Adipose tissue (tissue), 3 donors: Measurements from ENCODE around the gene GPRASP1. TPM values are rescaled to one million over a fixed set of nuclear protein-coding genes. Genes with fewer than 3 reads are reported as not detected.
"Not testable (repeated sequence)": the region's sequence is repeated elsewhere in the genome, so short reads cannot be mapped to it uniquely, and the experiment has no call there.

ENCODE experiments used
- H3K27ac ChIP-seq: one replicate; pipeline ENCODE4 v1.5.1; 2013; ENCODE audit warnings: low read depth, low read length
- WGBS, 3 donors: extraction: QIAGEN DNeasy Blood & Tissue Kit; methylation state at CpG; one replicate each; pipeline ENCODE4 v1.1.7; 2013; 5-methylcytosine and 5-hydroxymethylcytosine counted together
- polyA plus RNA-seq, 3 donors: library from polyadenylated mRNA; stranded (reverse); fragments of 200-250 nt; gene quantifications; one replicate each; pipeline ENCODE4 v1.2.3, GENCODE V29; 2013
- donor health status: healthy with polysubstance abuse.
- donor health status: Bipolar disorder and iron deficiency.
- donor health status: healthy.

Gene GPRASP1
- 1 to 10 TPM; 1.6 to 5.3 (median 2.6) TPM for polyA plus RNA-seq

GRCh38 chrX:102651242-102652011 lies at the start of gene GPRASP1:
GPRASP1 (plus strand) TSS chrX:102651483; CDS start chrX:102653914, 2,431 bp downstream.
- no peak within 1 kb of the TSS for H3K27ac ChIP-seq
- 0 to 39% (median 0%) methylated on average over 17 to 61 of the region's 61 CpGs for WGBS, 3 donors

GRCh38 chrX:102604327-102604726 lies 47.0 kb upstream of the GPRASP1 start:
- no peak overlapping the region for H3K27ac ChIP-seq
- 53 to 88% (median 83%) methylated on average over 1 of the region's 1 CpG for WGBS, 3 donors

GRCh38 chrX:102606115-102606514 lies 45.2 kb upstream of the GPRASP1 start:
- no peak overlapping the region for H3K27ac ChIP-seq
- 82 to 100% (median 95%) methylated on average over 1 of the region's 1 CpG for WGBS, 3 donors

GRCh38 chrX:102610905-102611304 lies 40.4 kb upstream of the GPRASP1 start:
- no peak overlapping the region for H3K27ac ChIP-seq
- WGBS, 3 donors = 62 to 94% (median 93%) methylated on average over 4 of the region's 4 CpGs

GRCh38 chrX:102624105-102624504 lies 27.2 kb upstream of the GPRASP1 start:
- no peak overlapping the region for H3K27ac ChIP-seq
- 66 to 94% (median 84%) methylated on average over 6 of the region's 6 CpGs for WGBS, 3 donors

- WGBS, 3 donors = 30 to 100% (median 52%) methylated on average over 1 of the region's 1 CpG
- no peak overlapping the region for H3K27ac ChIP-seq
Observed at GRCh38 chrX:102627640-102628039, 23.6 kb upstream of the GPRASP1 start.

- no peak overlapping the region for H3K27ac ChIP-seq
- 50 to 84% (median 83%) methylated on average over 1 of the region's 1 CpG for WGBS, 3 donors
Observed at GRCh38 chrX:102637561-102637960, 13.7 kb upstream of the GPRASP1 start.

- no peak overlapping the region for H3K27ac ChIP-seq
Observed at GRCh38 chrX:102650903-102651241, 411 bp upstream of the GPRASP1 start.

GRCh38 chrX:102652031-102652688 lies 877 bp downstream of the GPRASP1 start:
- WGBS, 3 donors = 14 to 38% (median 18%) methylated on average over 14 to 22 of the region's 22 CpGs
- no peak overlapping the region for H3K27ac ChIP-seq

More at GRCh38 chrX:102650903-102651241, 411 bp upstream of the GPRASP1 start:
- WGBS, 3 donors = 1 to 22% (median 11%) methylated on average over 12 to 23 of the region's 23 CpGs

- no peak overlapping the region for H3K27ac ChIP-seq
- 71 to 78% (median 72%) methylated on average over 2 of the region's 2 CpGs for WGBS, 3 donors
Observed at GRCh38 chrX:102654696-102655095, 3.4 kb downstream of the GPRASP1 start.

GRCh38 chrX:102658556-102658955 lies 7.3 kb downstream of the GPRASP1 start:
- WGBS, 3 donors = 59 to 75% (median 69%) methylated on average over 2 of the region's 2 CpGs
- no peak overlapping the region for H3K27ac ChIP-seq

GRCh38 chrX:102659790-102660757 lies 8.8 kb downstream of the GPRASP1 start:
- H3K27ac ChIP-seq = no peak overlapping the region
- 1 to 23% (median 10%) methylated on average over 26 to 27 of the region's 27 CpGs for WGBS, 3 donors

- not testable (repeated sequence) for H3K27ac ChIP-seq
- 90 to 98% (median 97%) methylated on average over 4 of the region's 4 CpGs for WGBS, 3 donors
Observed at GRCh38 chrX:102663820-102664219, 12.5 kb downstream of the GPRASP1 start.

GRCh38 chrX:102667034-102667433 lies 15.8 kb downstream of the GPRASP1 start:
- not testable (repeated sequence) for H3K27ac ChIP-seq
- 81 to 100% (median 96%) methylated on average over 1 of the region's 1 CpG for WGBS, 3 donors

- 81 to 92% (median 91%) methylated on average over 3 to 4 of the region's 4 CpGs for WGBS, 3 donors
- H3K27ac ChIP-seq = no peak overlapping the region
Observed at GRCh38 chrX:102669526-102669925, 18.2 kb downstream of the GPRASP1 start.

GRCh38 chrX:102672856-102673255 lies 21.6 kb downstream of the GPRASP1 start:
- WGBS, 3 donors = 26 to 50% (median 39%) methylated on average over 2 to 3 of the region's 3 CpGs

GRCh38 chrX:102677479-102677878 lies 26.2 kb downstream of the GPRASP1 start:
- H3K27ac ChIP-seq = not testable (repeated sequence)
- 62 to 100% (median 93%) methylated on average over 1 of the region's 1 CpG for WGBS, 3 donors

More at GRCh38 chrX:102672856-102673255, 21.6 kb downstream of the GPRASP1 start:
- no peak overlapping the region for H3K27ac ChIP-seq

GRCh38 chrX:102684772-102685520 lies 33.7 kb downstream of the GPRASP1 start:
- H3K27ac ChIP-seq = no peak overlapping the region
- 39 to 44% (median 43%) methylated on average over 2 of the region's 2 CpGs for WGBS, 3 donors
